Astrocyte of the cerebellum (primary cell): ENCODE results near the gene RGS3.

Source experiments
- DNase-seq: peaks from one replicate; pipeline ENCODE4 v3.0.0-alpha.2; 2011; ENCODE audit warnings: low read depth
- H3K4me3 ChIP-seq: 2 replicates; pipeline ENCODE4 v1.5.1; 2011; ENCODE audit warnings: mild to moderate bottlenecking, low read depth, low read length, moderate library complexity
- in situ Hi-C: cut with HindIII; loops from 2 replicates; pipeline ENCODE4 v1.10.0; 2017; ENCODE audit warnings: low sequenced_read_pairs
- TF ChIP-seq, protein P1 (sequence below): IDR thresholded peaks from 2 replicates; pipeline ENCODE4 v1.5.1; 2012; ENCODE audit warnings: low read length, low read depth, moderate library complexity, mild to moderate bottlenecking; ENCODE audit errors: missing control alignments

Gene RGS3

DNA sequence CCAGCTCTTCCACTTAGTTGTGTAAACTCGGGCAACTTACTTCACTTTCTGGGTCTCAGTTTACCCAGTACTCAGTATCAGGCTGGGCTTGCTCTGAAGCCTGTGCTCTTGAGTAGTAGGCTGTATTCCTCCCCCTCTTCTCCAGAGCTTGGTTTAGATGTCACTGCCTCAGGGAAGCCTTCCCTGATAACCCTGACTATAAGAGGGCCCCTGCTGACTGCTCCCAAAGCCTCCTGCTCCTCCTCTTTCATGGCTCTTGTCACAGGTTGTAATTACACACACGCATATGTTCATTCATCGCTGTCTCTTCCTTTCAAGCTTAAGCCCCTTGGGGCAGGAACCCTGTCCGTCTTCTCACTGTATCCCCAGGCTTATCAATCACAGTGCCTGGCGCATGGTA is 140.2 kb downstream of the RGS3 start:
- H3K4me3 ChIP-seq, result no peak overlapping the region
- in situ Hi-C loops, result no loop called here
- no peak for DNase-seq
- TF ChIP-seq, protein P1, sequence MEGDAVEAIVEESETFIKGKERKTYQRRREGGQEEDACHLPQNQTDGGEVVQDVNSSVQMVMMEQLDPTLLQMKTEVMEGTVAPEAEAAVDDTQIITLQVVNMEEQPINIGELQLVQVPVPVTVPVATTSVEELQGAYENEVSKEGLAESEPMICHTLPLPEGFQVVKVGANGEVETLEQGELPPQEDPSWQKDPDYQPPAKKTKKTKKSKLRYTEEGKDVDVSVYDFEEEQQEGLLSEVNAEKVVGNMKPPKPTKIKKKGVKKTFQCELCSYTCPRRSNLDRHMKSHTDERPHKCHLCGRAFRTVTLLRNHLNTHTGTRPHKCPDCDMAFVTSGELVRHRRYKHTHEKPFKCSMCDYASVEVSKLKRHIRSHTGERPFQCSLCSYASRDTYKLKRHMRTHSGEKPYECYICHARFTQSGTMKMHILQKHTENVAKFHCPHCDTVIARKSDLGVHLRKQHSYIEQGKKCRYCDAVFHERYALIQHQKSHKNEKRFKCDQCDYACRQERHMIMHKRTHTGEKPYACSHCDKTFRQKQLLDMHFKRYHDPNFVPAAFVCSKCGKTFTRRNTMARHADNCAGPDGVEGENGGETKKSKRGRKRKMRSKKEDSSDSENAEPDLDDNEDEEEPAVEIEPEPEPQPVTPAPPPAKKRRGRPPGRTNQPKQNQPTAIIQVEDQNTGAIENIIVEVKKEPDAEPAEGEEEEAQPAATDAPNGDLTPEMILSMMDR, result no peak

DNA sequence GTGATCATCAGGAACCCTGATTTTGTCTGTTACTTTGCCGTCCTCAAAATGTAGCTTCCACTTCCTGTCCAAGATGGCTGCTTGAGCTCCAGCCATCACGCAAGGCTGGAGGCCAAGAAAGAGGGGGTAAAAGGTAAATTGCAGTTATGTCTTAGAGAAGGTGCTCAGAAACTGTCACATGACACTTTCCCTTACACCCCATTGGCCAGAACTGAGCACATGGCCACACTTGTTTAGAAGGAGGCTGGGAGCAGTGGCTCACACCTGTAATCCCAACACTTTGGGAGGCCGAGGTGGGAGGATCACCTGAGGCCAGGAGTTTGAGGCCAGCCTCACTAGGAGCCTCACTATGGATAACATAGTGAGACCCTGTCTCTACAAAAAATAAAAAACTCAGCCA is 140.9 kb downstream of the RGS3 start:
- H3K4me3 ChIP-seq, result no peak overlapping the region
- TF ChIP-seq, protein P1, result no peak
- no peak for DNase-seq
- in situ Hi-C loops, result no loop called here

DNA sequence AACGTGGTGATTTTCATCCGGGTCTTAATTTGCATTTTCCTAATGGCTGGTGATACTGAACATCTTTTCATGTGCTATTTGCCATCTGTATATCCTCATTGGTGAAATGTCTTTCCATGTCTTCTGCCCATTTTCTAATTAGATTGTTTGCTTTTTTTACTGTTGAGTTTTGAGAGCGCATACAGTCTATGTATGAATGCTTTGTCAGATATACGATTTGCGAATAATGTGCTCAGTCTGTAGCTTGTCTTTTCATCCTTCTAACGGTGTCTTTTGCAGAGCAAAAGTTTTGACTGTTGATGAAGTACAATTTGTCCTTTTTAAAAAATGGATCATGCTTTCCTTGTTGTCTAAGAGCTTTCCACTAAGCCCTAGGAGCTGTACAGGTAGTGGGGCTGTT is 143.0 kb downstream of the RGS3 start:
- in situ Hi-C loops, result no loop called here
- DNase-seq, result no peak
- H3K4me3 ChIP-seq, result no peak overlapping the region
- TF ChIP-seq, protein P1, result no peak

DNA sequence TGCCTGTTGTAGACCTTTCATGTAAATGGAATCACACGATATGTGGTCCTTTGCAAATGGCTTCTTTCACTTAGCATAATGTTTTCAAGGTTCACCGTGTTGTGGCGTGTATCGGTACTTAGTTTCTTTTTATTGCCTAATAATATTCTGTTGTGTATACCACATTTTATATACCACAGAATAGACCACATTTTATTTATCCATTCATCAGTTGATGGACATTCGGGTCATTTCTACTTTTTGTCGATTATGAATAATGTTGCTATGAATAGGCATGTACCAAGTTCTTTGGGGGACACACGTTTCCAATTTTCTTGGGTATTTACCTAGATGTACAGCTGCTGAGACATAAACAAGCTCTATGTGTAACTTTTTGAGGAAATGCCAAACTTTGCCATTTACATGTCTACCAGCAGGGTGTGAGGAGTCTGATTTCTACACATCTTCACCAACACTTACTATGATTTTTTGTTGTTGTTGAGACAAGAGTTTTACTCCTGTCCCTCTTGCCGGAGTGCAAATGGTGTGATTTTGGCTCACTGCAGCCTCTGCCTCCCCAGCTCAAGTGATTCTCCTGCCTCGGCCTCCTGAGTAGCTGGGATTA is 144.7 kb downstream of the RGS3 start:
- DNase-seq, result no peak
- TF ChIP-seq, protein P1, result peak; percentile 14
- in situ Hi-C loops, result no loop called here
- no peak overlapping the region for H3K4me3 ChIP-seq

DNA sequence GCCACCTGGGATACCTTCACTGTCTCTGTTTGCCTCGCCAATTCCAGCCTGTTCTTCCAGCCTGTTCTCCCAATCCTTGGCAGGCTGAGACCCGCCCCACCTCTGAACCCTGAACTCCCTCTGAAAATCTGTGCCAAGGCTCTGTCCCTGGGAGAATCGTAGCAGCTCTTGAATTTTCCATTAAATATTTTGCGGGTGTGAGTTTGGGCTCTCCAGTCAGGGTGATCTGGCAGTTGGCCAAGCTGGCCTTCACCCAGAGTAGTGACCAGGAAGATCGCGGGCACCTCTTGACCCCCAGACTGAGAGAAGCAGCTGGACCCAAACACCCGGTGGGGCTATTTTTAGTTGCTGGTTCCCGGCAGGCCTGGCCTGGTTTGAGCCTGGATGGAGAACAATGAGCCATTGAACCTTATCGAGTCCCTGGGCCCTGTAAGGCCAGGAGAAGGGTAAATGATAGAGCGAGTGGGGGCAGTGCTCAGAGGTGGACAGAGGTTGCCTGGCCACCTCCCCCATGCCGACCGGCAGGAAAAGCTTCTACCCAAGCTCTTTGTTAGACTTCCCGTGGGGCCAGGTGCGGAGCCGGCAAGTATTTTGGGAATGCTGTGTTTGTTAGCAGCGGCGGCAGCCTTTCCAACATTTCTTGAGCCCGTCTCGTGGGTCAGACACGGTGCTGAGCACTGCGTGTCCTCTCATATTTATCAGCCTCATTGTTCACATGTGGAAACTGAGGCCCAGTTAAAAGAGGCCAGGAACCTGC is 146.2 kb downstream of the RGS3 start:
- DNase-seq, result no peak
- in situ Hi-C loops, result no loop called here
- H3K4me3 ChIP-seq, result no peak overlapping the region
- TF ChIP-seq, protein P1, result no peak

DNA sequence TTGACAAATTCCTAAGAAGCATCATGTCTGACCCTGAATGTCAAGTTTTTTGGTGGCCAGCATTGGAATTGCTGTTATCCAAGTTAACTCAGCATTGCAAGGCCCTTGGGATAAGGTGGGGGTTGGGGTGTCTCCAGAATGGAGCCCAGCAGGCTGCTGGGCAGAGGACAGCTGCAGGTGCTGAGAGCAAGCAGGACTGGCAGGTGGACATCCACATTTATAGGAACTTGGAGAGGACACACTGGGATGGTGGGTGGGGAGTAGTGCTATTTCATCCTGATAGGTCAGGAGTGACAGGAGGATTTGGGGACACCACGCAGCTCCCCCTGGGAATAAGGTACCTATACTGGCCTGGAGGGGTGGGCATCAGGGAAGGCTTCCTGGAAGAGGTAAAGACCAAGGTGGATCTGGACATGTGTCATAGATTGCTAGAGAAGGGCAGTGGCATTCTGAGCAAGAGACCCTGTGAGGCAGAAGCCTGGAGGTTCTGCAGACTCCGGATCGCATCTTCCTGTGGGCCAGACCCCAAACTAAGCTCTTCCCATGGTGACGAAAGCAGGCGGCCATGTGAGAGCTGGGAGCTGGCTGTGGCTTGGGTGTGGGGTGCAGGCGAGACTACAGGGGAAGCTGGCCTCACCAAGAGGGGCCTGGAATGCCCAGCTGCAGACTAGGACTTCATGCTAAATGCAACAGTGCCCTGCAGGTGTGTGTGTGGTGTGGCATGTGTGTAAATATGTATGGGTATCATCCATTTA is 148.1 kb downstream of the RGS3 start:
- TF ChIP-seq, protein P1, result no peak
- no peak overlapping the region for H3K4me3 ChIP-seq
- in situ Hi-C loops, result no loop called here
- no peak for DNase-seq
